GM12878 (cell line): Measurements from ENCODE around the gene WNT9A. TPM values are rescaled to one million over a fixed set of nuclear protein-coding genes. Genes with fewer than 3 reads are reported as not detected.

Source experiments
- ATAC-seq: fragments of 200-7000 bp; cut with Tn5 transposase; 3 replicates; pipeline ENCODE4 v1.9.1; 2020; ENCODE audit warnings: mild to moderate bottlenecking, moderate library complexity
- BruUV-seq: library from RNA; stranded (reverse); fragments of 400-500 nt; replicated peaks from 2 replicates; lab custom pipeline; 2021; lab: Mats Ljungman, UMichigan
- CTCF ChIA-PET: fragments of 300-600 bp; sonication (Branson Sonifier 250); formaldehyde crosslinking; extraction: SDS; loops from one replicate; lab custom pipeline; 2021; ENCODE audit warnings: inconsistent platforms; lab: Yijun Ruan, JAX
- POLR2A ChIA-PET: fragments of 350-600 bp; formaldehyde crosslinking; extraction: SDS; loops from one replicate; lab custom pipeline; 2021; ENCODE audit warnings: inconsistent platforms; lab: Charles Lee
- RAD21 ChIA-PET: fragments of 300-600 bp; sonication (Branson Sonifier 250); formaldehyde crosslinking; loops from one replicate; lab custom pipeline; 2023; ENCODE audit warnings: antibody characterized with exemption; ENCODE audit not compliant: unreplicated experiment; lab: Charles Lee
- SMC1A ChIA-PET: fragments of 300-600 bp; sonication (Branson Sonifier 250); formaldehyde crosslinking; loops from one replicate; lab custom pipeline; 2023; ENCODE audit not compliant: unreplicated experiment, uncharacterized antibody; lab: Charles Lee
- DNase-seq: peaks from one replicate; pipeline ENCODE4 v3.0.0-alpha.2; 2011; ENCODE audit warnings: low read depth, low spot score
- FAIRE-seq: peaks from 3 replicates; lab custom pipeline; 2011; peaks lifted over from hg19 to GRCh38; lab: Jason Lieb, UNC
- H2AFZ ChIP-seq: 2 replicates; pipeline ENCODE4 v1.6.0; 2011; ENCODE audit warnings: low read depth, low read length, control low read depth; ENCODE audit not compliant: control insufficient read depth
- H3K27ac ChIP-seq: 2 replicates; pipeline ENCODE4 v1.5.1; 2011; ENCODE audit warnings: control low read depth; ENCODE audit not compliant: control insufficient read depth, insufficient read depth
- H3K27me3 ChIP-seq, 2 experiments: replicated peaks in 1 of 2; 2 replicates each; pipeline versions ENCODE4 v1.6.0 to v1.6.1; 2011; ENCODE audit warnings: low read length in 1 of 2; ENCODE audit not compliant: control insufficient read depth in 2 of 2, insufficient read depth in 2 of 2
- H3K36me3 ChIP-seq, 2 experiments: 2 replicates each; pipeline ENCODE4 v1.5.1; 2011; ENCODE audit warnings: low read length in 1 of 2; ENCODE audit not compliant: control insufficient read depth in 2 of 2, insufficient read depth in 2 of 2
- H3K4me1 ChIP-seq: 2 replicates; pipeline ENCODE4 v1.6.1; 2011; ENCODE audit warnings: mild to moderate bottlenecking, low read length, moderate library complexity, mixed read lengths; ENCODE audit not compliant: control insufficient read depth, insufficient read depth
- H3K4me2 ChIP-seq: 2 replicates; pipeline ENCODE4 v1.6.0; 2011; ENCODE audit warnings: control low read depth; ENCODE audit not compliant: control insufficient read depth, insufficient read depth
- H3K4me3 ChIP-seq: fragments of 200-600 bp; sonication (generic); 2 replicates; pipeline ENCODE4 v1.5.1; 2016
- H3K79me2 ChIP-seq: 2 replicates; pipeline ENCODE4 v1.6.0; 2011; ENCODE audit warnings: low read length; ENCODE audit not compliant: control insufficient read depth, insufficient read depth
- H3K9ac ChIP-seq: 2 replicates; pipeline ENCODE4 v1.8.0; 2011; ENCODE audit warnings: low read length, control low read depth, mixed read lengths; ENCODE audit not compliant: control insufficient read depth, insufficient read depth
- H3K9me3 ChIP-seq: replicated peaks from 3 replicates; pipeline ENCODE4 v1.5.1; 2011; ENCODE audit warnings: mild to moderate bottlenecking, low read length; ENCODE audit not compliant: control insufficient read depth, insufficient read depth
- H4K20me1 ChIP-seq: 2 replicates; pipeline ENCODE4 v1.6.0; 2011; ENCODE audit not compliant: control insufficient read depth, insufficient read depth
- ATF2 ChIP-seq: IDR thresholded peaks from 2 replicates; pipeline ENCODE4 v1.6.1; 2012; ENCODE audit warnings: low read length, inconsistent platforms
- BCLAF1 ChIP-seq: fragments of 450-650 bp; IDR thresholded peaks from 2 replicates; pipeline ENCODE4 v1.6.1; 2017; ENCODE audit warnings: antibody characterized with exemption, mild to moderate bottlenecking, moderate library complexity
- CHD4 ChIP-seq: fragments of 200-600 bp; sonication (generic); IDR thresholded peaks from 2 replicates; pipeline ENCODE4 v1.6.1; 2016; ENCODE audit warnings: mild to moderate bottlenecking
- EP300 ChIP-seq, 2 experiments: fragments of 150-350 bp in 1 of 2; IDR thresholded peaks; 2 replicates each; pipeline ENCODE4 v1.6.1; 2011 to 2012; ENCODE audit warnings: low read depth in 2 of 2, low read length in 2 of 2, borderline replicate concordance in 1 of 2, improper control_type of control experiment in 1 of 2, inconsistent platforms in 1 of 2; ENCODE audit not compliant: control insufficient read depth in 1 of 2
- FOXK2 ChIP-seq: fragments of 450-650 bp; IDR thresholded peaks from 2 replicates; pipeline ENCODE4 v1.6.1; 2017; ENCODE audit warnings: mild to moderate bottlenecking, moderate library complexity
- GABPA ChIP-seq: IDR thresholded peaks from 2 replicates; pipeline ENCODE4 v1.6.1; 2014; ENCODE audit warnings: antibody characterized with exemption, low read depth, mild to moderate bottlenecking, inconsistent platforms
- HDAC2 ChIP-seq: fragments of 200-600 bp; sonication (generic); IDR thresholded peaks from 2 replicates; pipeline ENCODE4 v1.6.1; 2017
- IKZF1 ChIP-seq: fragments of 450-650 bp; conservative IDR thresholded peaks from 2 replicates; pipeline ENCODE4 v1.6.1; 2017; ENCODE audit warnings: antibody characterized with exemption, mild to moderate bottlenecking
- KAT2A ChIP-seq: conservative IDR thresholded peaks from 2 replicates; pipeline ENCODE4 v1.6.1; 2011; ENCODE audit warnings: low read depth, low read length; ENCODE audit not compliant: control insufficient read depth
- LARP7 ChIP-seq: fragments of 450-650 bp; IDR thresholded peaks from 2 replicates; pipeline ENCODE4 v1.6.1; 2017; ENCODE audit warnings: mild to moderate bottlenecking
- MYB ChIP-seq: fragments of 150-350 bp; IDR thresholded peaks from 2 replicates; pipeline ENCODE4 v1.6.1; 2014; ENCODE audit warnings: mild to moderate bottlenecking, low read depth, low read length, borderline replicate concordance
- PAX8 ChIP-seq: fragments of 450-650 bp; IDR thresholded peaks from 2 replicates; pipeline ENCODE4 v1.6.1; 2017; ENCODE audit warnings: mild to moderate bottlenecking, moderate library complexity
- POU2F2 ChIP-seq: IDR thresholded peaks from 3 replicates; pipeline ENCODE4 v1.6.1; 2011; ENCODE audit warnings: low read depth, mild to moderate bottlenecking, low read length, borderline replicate concordance
- SIN3A ChIP-seq: IDR thresholded peaks from 2 replicates; pipeline ENCODE4 v1.6.1; 2012; ENCODE audit warnings: low read depth, low read length, improper control_type of control experiment
- SKIL ChIP-seq: fragments of 450-650 bp; IDR thresholded peaks from 2 replicates; pipeline ENCODE4 v1.6.1; 2017; ENCODE audit warnings: mild to moderate bottlenecking, low read depth, inconsistent platforms; ENCODE audit not compliant: poor library complexity, severe bottlenecking
- SMARCA5 ChIP-seq: fragments of 450-650 bp; IDR thresholded peaks from 2 replicates; pipeline ENCODE4 v1.6.1; 2017; ENCODE audit warnings: mild to moderate bottlenecking
- SP1 ChIP-seq: IDR thresholded peaks from one replicate; pipeline ENCODE4 v1.6.1; 2011; ENCODE audit warnings: low read depth, low read length
- WRNIP1 ChIP-seq: IDR thresholded peaks from 2 replicates; pipeline ENCODE4 v1.6.1; 2011; ENCODE audit warnings: low read depth, low read length, improper control_type of control experiment, borderline replicate concordance
- YY1 ChIP-seq: IDR thresholded peaks from 2 replicates; pipeline ENCODE4 v1.6.1; 2011; ENCODE audit warnings: low read depth, mild to moderate bottlenecking, low read length
- ZNF622 ChIP-seq: fragments of 450-650 bp; IDR thresholded peaks from 2 replicates; pipeline ENCODE4 v1.6.1; 2017; ENCODE audit warnings: mild to moderate bottlenecking, inconsistent platforms
- WGBS: methylation state at CpG from one replicate; pipeline ENCODE4 v1.1.6; 2016; ENCODE audit warnings: low lambda C conversion rate; ENCODE audit not compliant: insufficient replicate concordance, insufficient coverage; ENCODE audit errors: missing lambda C conversion rate; 5-methylcytosine and 5-hydroxymethylcytosine counted together
- in situ Hi-C: fragments of 300-500 bp; cut with MboI; formaldehyde crosslinking; loops from 9 replicates; pipeline ENCODE4 v1.14.3; 2018; ENCODE audit warnings: mixed read lengths
- intact Hi-C: fragments of 100-400 bp; cut with micrococcal nuclease; formaldehyde crosslinking; loops from one replicate; pipeline ENCODE4 v1.14.2; 2022; ENCODE audit not compliant: unreplicated experiment
- polyA plus RNA-seq, 11 experiments: library from polyadenylated mRNA; depleted of rRNA in 4 of 11; unstranded in 6 of 11; stranded (reverse) in 5 of 11; fragments of >200 nt; fragmentation: Nextera tagmentation in 4 of 11; fragmentation: Illumina TruSeq in 1 of 11; extraction: Ambion mirVana in 4 of 11; extraction: Trizol in 1 of 11; gene quantifications; 1 replicate in 1 of 11; 2 replicates in 10 of 11; pipeline versions ENCODE4 v1.2.1 to v1.2.3, GENCODE V29; 2011 to 2016; ENCODE audit warnings: inconsistent platforms in 2 of 11, missing spikeins in 2 of 11, low read depth in 1 of 11
- total RNA-seq, 4 experiments: library from RNA; depleted of rRNA in 3 of 4; stranded (reverse); fragments of >200 nt in 3 of 4; fragmentation: Illumina TruSeq in 1 of 4; extraction: Trizol in 1 of 4; gene quantifications; 2 replicates each; pipeline versions ENCODE4 v1.2.1 to v1.2.3, GENCODE V29; 2013 to 2021

Gene WNT9A
- total and polyA plus RNA-seq, 10 of the 15 experiments (the other 5 are each of a cell fraction or from before 2014, with no cell fraction given), result not detected

GRCh38 chr1:227942021-227942715 lies 5.6 kb downstream of the WNT9A start:
- ChIA-PET SMC1A (no interaction called here), POLR2A (no interaction called here), CTCF (no interaction called here), RAD21 (no interaction called here)
- H3K4me2 ChIP-seq, result no peak overlapping the region
- no peaks in the 10 kb centered on the region for H3K36me3 ChIP-seq
- ATAC-seq, result no peak
- intact Hi-C loops, result loop anchor here (10.0 kb wide), 1 partner anchor 397 kb away; no protein-coding TSS in a partner anchor
- no peaks in the 10 kb centered on the region; the same call in 1 of the 2 replicates for H4K20me1 ChIP-seq
- FAIRE-seq, result no peak
- DNase-seq, result no peak
- H3K9me3 ChIP-seq, result no peaks in the 10 kb centered on the region
- peaks cover 3 to 7% of the 10 kb centered on the region in 2 experiments for H3K27me3 ChIP-seq
- H3K27ac ChIP-seq, result no peak overlapping the region
- 28% methylated on average over 14 of the region's 15 CpGs for WGBS
- no TSS peak for BruUV-seq
- H3K4me3 ChIP-seq, result no peak overlapping the region
- H3K9ac ChIP-seq, result no peak overlapping the region
- no peaks in the 10 kb centered on the region for H3K4me1 ChIP-seq
- H2AFZ ChIP-seq, result no peak overlapping the region
- in situ Hi-C loops, result no loop called here
- TF ChIP-seq LARP7 (no peak), ATF2 (no peak), YY1 (no peak), SIN3A (no peak), GABPA (no peak), WRNIP1 (no peak), FOXK2 (no peak), ZNF622 (no peak), KAT2A (no peak), SP1 (no peak), CHD4 (no peak), SMARCA5 (no peak), PAX8 (no peak), EP300 (IDR thresholded peaks at IDR 0.05; ENCODE audit: borderline replicate concordance in 1 of 2, control insufficient read depth in 1 of 2, low read depth in 2 of 2, low read length in 2 of 2) (no peak), BCLAF1 (no peak), SKIL (no peak), IKZF1 (no peak), POU2F2 (no peak), MYB (no peak), HDAC2 (no peak)
- H3K79me2 ChIP-seq, result no peaks in the 10 kb centered on the region
